GM23338 (cell line): Measurements from ENCODE around the gene CRYL1. TPM values are rescaled to one million over a fixed set of nuclear protein-coding genes. Genes with fewer than 3 reads are reported as not detected.

Experiments
- ATAC-seq: fragments of 200-7000 bp; cut with Tn5 transposase; 3 replicates; pipeline ENCODE4 v1.9.1; 2020
- DNase-seq: peaks from one replicate; pipeline ENCODE4 v3.0.0-alpha.2; 2015; ENCODE audit warnings: low spot score
- H2AFZ ChIP-seq: fragments of 200-600 bp; sonication (generic); 2 replicates; pipeline ENCODE4 v1.8.0; 2016; ENCODE audit warnings: antibody characterized with exemption, mild to moderate bottlenecking, moderate library complexity
- H3F3A ChIP-seq: fragments of 200-600 bp; sonication (generic); replicated peaks from 2 replicates; pipeline ENCODE4 v1.8.0; 2017; ENCODE audit warnings: antibody characterized with exemption, mixed run types, low read depth
- H3K27ac ChIP-seq: fragments of 200-600 bp; sonication (generic); 2 replicates; pipeline ENCODE4 v1.6.1; 2016; ENCODE audit warnings: low read depth
- H3K27me3 ChIP-seq: fragments of 200-600 bp; sonication (generic); 2 replicates; pipeline ENCODE4 v1.8.0; 2016; ENCODE audit warnings: mild to moderate bottlenecking, mixed run types, moderate library complexity; ENCODE audit not compliant: insufficient read depth
- H3K36me3 ChIP-seq: fragments of 200-600 bp; sonication (generic); 2 replicates; pipeline ENCODE4 v1.8.0; 2016; ENCODE audit warnings: mild to moderate bottlenecking; ENCODE audit not compliant: insufficient read depth
- H3K4me1 ChIP-seq: fragments of 200-600 bp; sonication (generic); 2 replicates; pipeline ENCODE4 v1.8.0; 2016; ENCODE audit warnings: mild to moderate bottlenecking, moderate library complexity; ENCODE audit not compliant: insufficient read depth
- H3K4me2 ChIP-seq: fragments of 200-600 bp; sonication (generic); 2 replicates; pipeline ENCODE4 v1.7.1; 2017; ENCODE audit warnings: mixed run types
- H3K4me3 ChIP-seq: fragments of 200-600 bp; sonication (generic); 2 replicates; pipeline ENCODE4 v1.6.1; 2016; ENCODE audit warnings: mixed run types
- H3K79me2 ChIP-seq: fragments of 200-600 bp; sonication (generic); replicated peaks from 2 replicates; pipeline ENCODE4 v1.8.0; 2017; ENCODE audit warnings: mild to moderate bottlenecking; ENCODE audit not compliant: insufficient read depth
- H3K9me2 ChIP-seq: fragments of 200-600 bp; sonication (generic); 2 replicates; pipeline ENCODE4 v1.8.0; 2017; ENCODE audit not compliant: insufficient read depth
- H4K20me1 ChIP-seq: fragments of 200-600 bp; sonication (generic); replicated peaks from 2 replicates; pipeline ENCODE4 v1.8.0; 2017; ENCODE audit warnings: mild to moderate bottlenecking; ENCODE audit not compliant: insufficient read depth
- H3K27ac Mint-ChIP-seq: 2 replicates; pipeline ENCODE4 v1.8.0; 2020; ENCODE audit warnings: inconsistent platforms, mild to moderate bottlenecking, moderate library complexity, mixed read lengths
- H3K27me3 Mint-ChIP-seq: 3 replicates; pipeline ENCODE4 v1.8.0; 2022; ENCODE audit warnings: low read depth, mild to moderate bottlenecking, moderate library complexity, mixed read lengths, inconsistent platforms; ENCODE audit not compliant: insufficient read depth, poor library complexity
- H3K36me3 Mint-ChIP-seq: 3 replicates; pipeline ENCODE4 v1.8.0; 2021; ENCODE audit warnings: low read depth, mild to moderate bottlenecking, inconsistent platforms, moderate library complexity, mixed read lengths
- H3K4me1 Mint-ChIP-seq: 3 replicates; pipeline ENCODE4 v1.8.0; 2020; ENCODE audit warnings: mild to moderate bottlenecking, inconsistent platforms, mixed read lengths
- H3K4me3 Mint-ChIP-seq: 3 replicates; pipeline ENCODE4 v1.8.0; 2021; ENCODE audit warnings: moderate library complexity, mild to moderate bottlenecking, inconsistent platforms, mixed read lengths
- H3K9me3 Mint-ChIP-seq: 3 replicates; pipeline ENCODE4 v1.8.0; 2020; ENCODE audit warnings: moderate library complexity, mild to moderate bottlenecking, inconsistent platforms, mixed read lengths
- STAT1 ChIP-seq: IDR thresholded peaks from one replicate; pipeline ENCODE4 v1.6.1; 2016; ENCODE audit warnings: antibody characterized with exemption; ENCODE audit not compliant: unreplicated experiment
- ZNF114 ChIP-seq: fragments of 250-450 bp; sonication (Bioruptor Pico); IDR thresholded peaks from 2 replicates; pipeline ENCODE4 v1.5.0; 2020; ENCODE audit warnings: mild to moderate bottlenecking, moderate library complexity
- polyA plus RNA-seq: library from polyadenylated mRNA; unstranded; fragments of >200 nt; fragmentation: Nextera tagmentation; extraction: Ambion mirVana; gene quantifications from 2 replicates; pipeline ENCODE4 v1.2.1, GENCODE V29; 2016
- total RNA-seq: library from RNA; depleted of rRNA; stranded (reverse); fragments of >200 nt; shearing (Covaris generic); gene quantifications from 2 replicates; pipeline ENCODE4 v1.2.3, GENCODE V29; 2014
- TF ChIP-seq, protein P1 (sequence below), 2 experiments: fragments of 200-600 bp in 1 of 2; sonication (generic) in 1 of 2; conservative IDR thresholded peaks; 2 replicates each; pipeline versions ENCODE4 v1.5.1 to v1.6.1; 2016 to 2017; ENCODE audit warnings: antibody characterized with exemption in 2 of 2, low read depth in 2 of 2, mild to moderate bottlenecking in 2 of 2, moderate library complexity in 1 of 2
- TF ChIP-seq, protein P2 (sequence below): IDR thresholded peaks from one replicate; pipeline ENCODE4 v1.6.1; 2018; ENCODE audit warnings: antibody characterized with exemption; ENCODE audit not compliant: unreplicated experiment
- TF ChIP-seq, protein P3 (sequence below): fragments of 250-450 bp; sonication (Bioruptor Pico); IDR thresholded peaks from 2 replicates; pipeline ENCODE4 v1.5.0; 2020; ENCODE audit warnings: mild to moderate bottlenecking, moderate library complexity
- TF ChIP-seq, protein P4 (sequence below): IDR thresholded peaks from 2 replicates; pipeline ENCODE4 v1.6.1; 2016; ENCODE audit warnings: antibody characterized with exemption

Gene CRYL1
- total and polyA plus RNA-seq, 2 experiments from 2014 or later = 2.2 to 2.6 TPM

DNA sequence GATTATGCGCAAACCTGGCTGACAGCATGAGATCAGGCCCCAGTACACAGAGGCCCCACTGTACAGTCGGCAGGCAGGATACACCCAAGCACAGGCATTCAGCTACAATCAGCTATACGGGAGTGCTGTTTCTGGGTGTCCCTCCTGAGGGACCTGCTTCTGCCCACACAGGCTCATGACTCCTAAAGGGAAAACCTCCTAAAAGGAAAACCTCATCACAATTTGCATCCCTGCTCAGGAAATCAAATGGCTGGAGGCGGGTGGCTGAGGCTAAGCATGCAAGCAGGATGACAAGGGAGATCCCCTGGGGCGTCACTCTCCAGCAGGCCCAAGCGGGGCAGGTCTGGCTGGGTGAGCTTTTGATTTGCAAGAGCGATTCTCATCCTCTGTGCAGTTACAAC, 99.8 kb downstream of the CRYL1 start:
- Histone ChIP-seq H4K20me1 (no peaks in the 10 kb centered on the region), H3K4me2 (no peak overlapping the region), H3K9me2 (no peaks in the 10 kb centered on the region), H3K79me2 (no peaks in the 10 kb centered on the region), H3K27me3 (no peaks in the 10 kb centered on the region), H3K36me3 (no peaks in the 10 kb centered on the region), H2AFZ (no peak overlapping the region), H3F3A (no peaks in the 10 kb centered on the region), H3K27ac (no peak overlapping the region), H3K4me1 (peaks cover 8% of the 10 kb centered on the region), H3K4me3 (no peak overlapping the region)
- no peak overlapping the region for H3K27ac Mint-ChIP-seq
- H3K36me3 Mint-ChIP-seq = no peaks in the 10 kb centered on the region; the same call in 2 of the 3 replicates
- DNase-seq (no peak), ATAC-seq (peak; percentile 61)
- H3K9me3 Mint-ChIP-seq = no peaks in the 10 kb centered on the region
- H3K27me3 Mint-ChIP-seq = peaks cover 3% of the 10 kb centered on the region
- TF ChIP-seq, protein P1, sequence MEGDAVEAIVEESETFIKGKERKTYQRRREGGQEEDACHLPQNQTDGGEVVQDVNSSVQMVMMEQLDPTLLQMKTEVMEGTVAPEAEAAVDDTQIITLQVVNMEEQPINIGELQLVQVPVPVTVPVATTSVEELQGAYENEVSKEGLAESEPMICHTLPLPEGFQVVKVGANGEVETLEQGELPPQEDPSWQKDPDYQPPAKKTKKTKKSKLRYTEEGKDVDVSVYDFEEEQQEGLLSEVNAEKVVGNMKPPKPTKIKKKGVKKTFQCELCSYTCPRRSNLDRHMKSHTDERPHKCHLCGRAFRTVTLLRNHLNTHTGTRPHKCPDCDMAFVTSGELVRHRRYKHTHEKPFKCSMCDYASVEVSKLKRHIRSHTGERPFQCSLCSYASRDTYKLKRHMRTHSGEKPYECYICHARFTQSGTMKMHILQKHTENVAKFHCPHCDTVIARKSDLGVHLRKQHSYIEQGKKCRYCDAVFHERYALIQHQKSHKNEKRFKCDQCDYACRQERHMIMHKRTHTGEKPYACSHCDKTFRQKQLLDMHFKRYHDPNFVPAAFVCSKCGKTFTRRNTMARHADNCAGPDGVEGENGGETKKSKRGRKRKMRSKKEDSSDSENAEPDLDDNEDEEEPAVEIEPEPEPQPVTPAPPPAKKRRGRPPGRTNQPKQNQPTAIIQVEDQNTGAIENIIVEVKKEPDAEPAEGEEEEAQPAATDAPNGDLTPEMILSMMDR (conservative IDR thresholded peaks at IDR 0.05; ENCODE audit: low read depth in 2 of 2) = no peak
- TF ChIP-seq, protein P2, sequence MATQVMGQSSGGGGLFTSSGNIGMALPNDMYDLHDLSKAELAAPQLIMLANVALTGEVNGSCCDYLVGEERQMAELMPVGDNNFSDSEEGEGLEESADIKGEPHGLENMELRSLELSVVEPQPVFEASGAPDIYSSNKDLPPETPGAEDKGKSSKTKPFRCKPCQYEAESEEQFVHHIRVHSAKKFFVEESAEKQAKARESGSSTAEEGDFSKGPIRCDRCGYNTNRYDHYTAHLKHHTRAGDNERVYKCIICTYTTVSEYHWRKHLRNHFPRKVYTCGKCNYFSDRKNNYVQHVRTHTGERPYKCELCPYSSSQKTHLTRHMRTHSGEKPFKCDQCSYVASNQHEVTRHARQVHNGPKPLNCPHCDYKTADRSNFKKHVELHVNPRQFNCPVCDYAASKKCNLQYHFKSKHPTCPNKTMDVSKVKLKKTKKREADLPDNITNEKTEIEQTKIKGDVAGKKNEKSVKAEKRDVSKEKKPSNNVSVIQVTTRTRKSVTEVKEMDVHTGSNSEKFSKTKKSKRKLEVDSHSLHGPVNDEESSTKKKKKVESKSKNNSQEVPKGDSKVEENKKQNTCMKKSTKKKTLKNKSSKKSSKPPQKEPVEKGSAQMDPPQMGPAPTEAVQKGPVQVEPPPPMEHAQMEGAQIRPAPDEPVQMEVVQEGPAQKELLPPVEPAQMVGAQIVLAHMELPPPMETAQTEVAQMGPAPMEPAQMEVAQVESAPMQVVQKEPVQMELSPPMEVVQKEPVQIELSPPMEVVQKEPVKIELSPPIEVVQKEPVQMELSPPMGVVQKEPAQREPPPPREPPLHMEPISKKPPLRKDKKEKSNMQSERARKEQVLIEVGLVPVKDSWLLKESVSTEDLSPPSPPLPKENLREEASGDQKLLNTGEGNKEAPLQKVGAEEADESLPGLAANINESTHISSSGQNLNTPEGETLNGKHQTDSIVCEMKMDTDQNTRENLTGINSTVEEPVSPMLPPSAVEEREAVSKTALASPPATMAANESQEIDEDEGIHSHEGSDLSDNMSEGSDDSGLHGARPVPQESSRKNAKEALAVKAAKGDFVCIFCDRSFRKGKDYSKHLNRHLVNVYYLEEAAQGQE = no peak
- TF ChIP-seq ZNF114 (CRISPR knock-in tag) = no peak
- no peak overlapping the region for H3K4me3 Mint-ChIP-seq
- H3K4me1 Mint-ChIP-seq = peaks cover 12% of the 10 kb centered on the region

DNA sequence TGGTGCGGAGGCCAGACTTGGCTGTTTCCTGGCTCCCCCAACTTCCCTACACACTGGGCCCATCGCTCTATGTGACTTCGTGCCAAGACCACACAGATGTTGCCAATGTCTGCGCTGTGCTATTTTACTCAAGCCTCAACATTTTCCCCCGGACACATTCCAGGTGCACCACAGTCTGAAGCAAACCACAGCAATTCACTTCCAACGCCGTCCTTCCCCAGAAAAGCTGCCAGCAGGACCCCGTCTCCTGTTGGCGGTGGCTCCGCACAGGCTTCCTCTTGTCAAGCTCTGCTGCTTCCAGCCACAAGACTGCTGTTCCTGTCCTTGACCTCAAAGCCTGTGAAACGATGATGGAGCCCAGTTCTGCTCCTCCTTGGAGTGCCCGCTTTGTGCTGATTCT, 100.7 kb downstream of the CRYL1 start:
- Mint-ChIP-seq H3K27ac (peak overlapping the region; percentile 13; the same call in 1 of the 2 replicates), H3K27me3 (peaks cover 3% of the 10 kb centered on the region), H3K4me1 (peaks cover 12% of the 10 kb centered on the region), H3K4me3 (no peak overlapping the region), H3K9me3 (no peaks in the 10 kb centered on the region), H3K36me3 (no peaks in the 10 kb centered on the region; the same call in 2 of the 3 replicates)
- H4K20me1 ChIP-seq = no peaks in the 10 kb centered on the region
- no peaks in the 10 kb centered on the region for H3K36me3 ChIP-seq
- H3K79me2 ChIP-seq = no peaks in the 10 kb centered on the region
- no peak overlapping the region for H3K4me2 ChIP-seq
- no peak overlapping the region for H2AFZ ChIP-seq
- no peaks in the 10 kb centered on the region for H3K27me3 ChIP-seq
- DNase-seq = no peak
- H3K4me1 ChIP-seq = peaks cover 8% of the 10 kb centered on the region
- H3K27ac ChIP-seq = no peak overlapping the region
- no peaks in the 10 kb centered on the region for H3K9me2 ChIP-seq
- ATAC-seq = no peak; the same call in 1 of the 3 replicates
- no peak overlapping the region for H3K4me3 ChIP-seq
- no peaks in the 10 kb centered on the region for H3F3A ChIP-seq
- TF ChIP-seq, protein P3, sequence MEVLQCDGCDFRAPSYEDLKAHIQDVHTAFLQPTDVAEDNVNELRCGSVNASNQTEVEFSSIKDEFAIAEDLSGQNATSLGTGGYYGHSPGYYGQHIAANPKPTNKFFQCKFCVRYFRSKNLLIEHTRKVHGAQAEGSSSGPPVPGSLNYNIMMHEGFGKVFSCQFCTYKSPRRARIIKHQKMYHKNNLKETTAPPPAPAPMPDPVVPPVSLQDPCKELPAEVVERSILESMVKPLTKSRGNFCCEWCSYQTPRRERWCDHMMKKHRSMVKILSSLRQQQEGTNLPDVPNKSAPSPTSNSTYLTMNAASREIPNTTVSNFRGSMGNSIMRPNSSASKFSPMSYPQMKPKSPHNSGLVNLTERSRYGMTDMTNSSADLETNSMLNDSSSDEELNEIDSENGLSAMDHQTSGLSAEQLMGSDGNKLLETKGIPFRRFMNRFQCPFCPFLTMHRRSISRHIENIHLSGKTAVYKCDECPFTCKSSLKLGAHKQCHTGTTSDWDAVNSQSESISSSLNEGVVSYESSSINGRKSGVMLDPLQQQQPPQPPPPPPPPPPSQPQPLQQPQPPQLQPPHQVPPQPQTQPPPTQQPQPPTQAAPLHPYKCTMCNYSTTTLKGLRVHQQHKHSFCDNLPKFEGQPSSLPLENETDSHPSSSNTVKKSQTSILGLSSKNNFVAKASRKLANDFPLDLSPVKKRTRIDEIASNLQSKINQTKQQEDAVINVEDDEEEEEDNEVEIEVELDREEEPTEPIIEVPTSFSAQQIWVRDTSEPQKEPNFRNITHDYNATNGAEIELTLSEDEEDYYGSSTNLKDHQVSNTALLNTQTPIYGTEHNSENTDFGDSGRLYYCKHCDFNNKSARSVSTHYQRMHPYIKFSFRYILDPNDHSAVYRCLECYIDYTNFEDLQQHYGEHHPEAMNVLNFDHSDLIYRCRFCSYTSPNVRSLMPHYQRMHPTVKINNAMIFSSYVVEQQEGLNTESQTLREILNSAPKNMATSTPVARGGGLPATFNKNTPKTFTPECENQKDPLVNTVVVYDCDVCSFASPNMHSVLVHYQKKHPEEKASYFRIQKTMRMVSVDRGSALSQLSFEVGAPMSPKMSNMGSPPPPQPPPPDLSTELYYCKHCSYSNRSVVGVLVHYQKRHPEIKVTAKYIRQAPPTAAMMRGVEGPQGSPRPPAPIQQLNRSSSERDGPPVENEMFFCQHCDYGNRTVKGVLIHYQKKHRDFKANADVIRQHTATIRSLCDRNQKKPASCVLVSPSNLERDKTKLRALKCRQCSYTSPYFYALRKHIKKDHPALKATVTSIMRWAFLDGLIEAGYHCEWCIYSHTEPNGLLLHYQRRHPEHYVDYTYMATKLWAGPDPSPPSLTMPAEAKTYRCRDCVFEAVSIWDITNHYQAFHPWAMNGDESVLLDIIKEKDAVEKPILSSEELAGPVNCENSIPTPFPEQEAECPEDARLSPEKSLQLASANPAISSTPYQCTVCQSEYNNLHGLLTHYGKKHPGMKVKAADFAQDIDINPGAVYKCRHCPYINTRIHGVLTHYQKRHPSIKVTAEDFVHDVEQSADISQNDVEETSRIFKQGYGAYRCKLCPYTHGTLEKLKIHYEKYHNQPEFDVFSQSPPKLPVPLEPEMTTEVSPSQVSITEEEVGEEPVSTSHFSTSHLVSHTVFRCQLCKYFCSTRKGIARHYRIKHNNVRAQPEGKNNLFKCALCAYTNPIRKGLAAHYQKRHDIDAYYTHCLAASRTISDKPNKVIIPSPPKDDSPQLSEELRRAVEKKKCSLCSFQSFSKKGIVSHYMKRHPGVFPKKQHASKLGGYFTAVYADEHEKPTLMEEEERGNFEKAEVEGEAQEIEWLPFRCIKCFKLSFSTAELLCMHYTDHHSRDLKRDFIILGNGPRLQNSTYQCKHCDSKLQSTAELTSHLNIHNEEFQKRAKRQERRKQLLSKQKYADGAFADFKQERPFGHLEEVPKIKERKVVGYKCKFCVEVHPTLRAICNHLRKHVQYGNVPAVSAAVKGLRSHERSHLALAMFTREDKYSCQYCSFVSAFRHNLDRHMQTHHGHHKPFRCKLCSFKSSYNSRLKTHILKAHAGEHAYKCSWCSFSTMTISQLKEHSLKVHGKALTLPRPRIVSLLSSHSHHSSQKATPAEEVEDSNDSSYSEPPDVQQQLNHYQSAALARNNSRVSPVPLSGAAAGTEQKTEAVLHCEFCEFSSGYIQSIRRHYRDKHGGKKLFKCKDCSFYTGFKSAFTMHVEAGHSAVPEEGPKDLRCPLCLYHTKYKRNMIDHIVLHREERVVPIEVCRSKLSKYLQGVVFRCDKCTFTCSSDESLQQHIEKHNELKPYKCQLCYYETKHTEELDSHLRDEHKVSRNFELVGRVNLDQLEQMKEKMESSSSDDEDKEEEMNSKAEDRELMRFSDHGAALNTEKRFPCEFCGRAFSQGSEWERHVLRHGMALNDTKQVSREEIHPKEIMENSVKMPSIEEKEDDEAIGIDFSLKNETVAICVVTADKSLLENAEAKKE (CRISPR knock-in tag) = no peak
- no peak for TF ChIP-seq STAT1
- TF ChIP-seq, protein P1 (conservative IDR thresholded peaks at IDR 0.05; ENCODE audit: low read depth in 2 of 2) = no peak
- TF ChIP-seq, protein P4, sequence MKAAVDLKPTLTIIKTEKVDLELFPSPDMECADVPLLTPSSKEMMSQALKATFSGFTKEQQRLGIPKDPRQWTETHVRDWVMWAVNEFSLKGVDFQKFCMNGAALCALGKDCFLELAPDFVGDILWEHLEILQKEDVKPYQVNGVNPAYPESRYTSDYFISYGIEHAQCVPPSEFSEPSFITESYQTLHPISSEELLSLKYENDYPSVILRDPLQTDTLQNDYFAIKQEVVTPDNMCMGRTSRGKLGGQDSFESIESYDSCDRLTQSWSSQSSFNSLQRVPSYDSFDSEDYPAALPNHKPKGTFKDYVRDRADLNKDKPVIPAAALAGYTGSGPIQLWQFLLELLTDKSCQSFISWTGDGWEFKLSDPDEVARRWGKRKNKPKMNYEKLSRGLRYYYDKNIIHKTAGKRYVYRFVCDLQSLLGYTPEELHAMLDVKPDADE = no peak
